Stomach (tissue), 4 donors: ENCODE data around the gene PLSCR1.

ENCODE experiments used
- POLR2AphosphoS5 ChIP-seq, 3 donors: sonication (generic); formaldehyde crosslinking; IDR thresholded peaks; one replicate each; pipeline ENCODE4 v1.6.1; 2016; ENCODE audit warnings: antibody characterized with exemption in 3 of 3
- TF ChIP-seq, protein P1 (sequence below), 7 experiments: fragments of 450-650 bp in 4 of 7; fragments of 200-600 bp in 3 of 7; sonication (generic) in 3 of 7; IDR thresholded peaks; one replicate each; pipeline ENCODE4 v1.5.1; 2016 to 2019; ENCODE audit warnings: antibody characterized with exemption in 7 of 7, control low read depth in 2 of 7, mild to moderate bottlenecking in 1 of 7

DNA sequence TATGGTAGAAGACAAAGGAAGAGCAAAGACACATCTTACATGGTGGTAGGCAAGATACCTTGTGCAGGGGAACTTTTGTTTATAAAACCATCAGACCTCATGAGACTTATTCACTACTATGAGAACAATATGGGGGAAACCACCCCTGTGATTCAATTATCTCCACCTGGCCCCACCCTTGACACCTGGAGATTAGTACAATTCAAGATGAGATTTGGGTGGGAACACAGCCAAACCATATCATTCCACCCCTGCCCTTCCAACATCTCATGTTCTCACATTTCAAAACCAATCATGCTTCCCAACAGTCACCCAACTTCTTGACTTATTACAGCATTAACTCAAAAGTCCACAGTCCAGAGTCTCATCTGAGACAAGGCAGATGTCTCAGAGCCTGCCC lies 21.7 kb upstream of the PLSCR1 start:
- TF ChIP-seq, protein P1, sequence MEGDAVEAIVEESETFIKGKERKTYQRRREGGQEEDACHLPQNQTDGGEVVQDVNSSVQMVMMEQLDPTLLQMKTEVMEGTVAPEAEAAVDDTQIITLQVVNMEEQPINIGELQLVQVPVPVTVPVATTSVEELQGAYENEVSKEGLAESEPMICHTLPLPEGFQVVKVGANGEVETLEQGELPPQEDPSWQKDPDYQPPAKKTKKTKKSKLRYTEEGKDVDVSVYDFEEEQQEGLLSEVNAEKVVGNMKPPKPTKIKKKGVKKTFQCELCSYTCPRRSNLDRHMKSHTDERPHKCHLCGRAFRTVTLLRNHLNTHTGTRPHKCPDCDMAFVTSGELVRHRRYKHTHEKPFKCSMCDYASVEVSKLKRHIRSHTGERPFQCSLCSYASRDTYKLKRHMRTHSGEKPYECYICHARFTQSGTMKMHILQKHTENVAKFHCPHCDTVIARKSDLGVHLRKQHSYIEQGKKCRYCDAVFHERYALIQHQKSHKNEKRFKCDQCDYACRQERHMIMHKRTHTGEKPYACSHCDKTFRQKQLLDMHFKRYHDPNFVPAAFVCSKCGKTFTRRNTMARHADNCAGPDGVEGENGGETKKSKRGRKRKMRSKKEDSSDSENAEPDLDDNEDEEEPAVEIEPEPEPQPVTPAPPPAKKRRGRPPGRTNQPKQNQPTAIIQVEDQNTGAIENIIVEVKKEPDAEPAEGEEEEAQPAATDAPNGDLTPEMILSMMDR (IDR thresholded peaks at IDR 0.05) = no peak
- no peak for TF ChIP-seq POLR2AphosphoS5 (IDR thresholded peaks at IDR 0.05)
